Islet of Langerhans (tissue), 1 donor: ENCODE measurements around the gene DUSP16.
"Not testable (repeated sequence)": the region's sequence is repeated elsewhere in the genome, so short reads cannot be mapped to it uniquely, and the experiment has no call there.

ENCODE experiments used
- FAIRE-seq: peaks from one replicate; lab custom pipeline; 2011; peaks lifted over from hg19 to GRCh38; lab: Jason Lieb, UNC

DUSP16 gene

GRCh38 chr12:12543959-12544358, 18.7 kb downstream of the DUSP16 start:
- FAIRE-seq = no peak

GRCh38 chr12:12542964-12543363, 19.7 kb downstream of the DUSP16 start:
- FAIRE-seq = no peak

GRCh38 chr12:12542286-12542685, 20.4 kb downstream of the DUSP16 start:
- no peak for FAIRE-seq

DNA sequence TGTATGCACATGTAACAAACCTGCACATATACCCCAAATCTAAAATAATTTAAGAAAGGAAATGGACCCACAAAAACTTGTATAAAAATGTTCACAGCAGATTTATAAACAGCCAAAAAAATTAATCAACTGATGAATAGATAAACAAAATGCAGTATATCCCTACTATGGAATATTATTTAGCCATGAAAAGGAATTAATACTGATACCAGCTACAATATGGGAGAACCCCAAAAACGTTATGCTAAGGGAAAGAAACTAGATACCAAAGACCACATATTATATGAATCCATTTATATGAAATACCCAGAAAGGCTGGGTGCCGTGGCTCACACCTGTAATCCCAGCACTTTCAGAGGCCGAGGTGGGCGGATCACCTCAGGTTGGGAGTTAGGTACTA, 20.9 kb downstream of the DUSP16 start:
- FAIRE-seq = no peak

DNA sequence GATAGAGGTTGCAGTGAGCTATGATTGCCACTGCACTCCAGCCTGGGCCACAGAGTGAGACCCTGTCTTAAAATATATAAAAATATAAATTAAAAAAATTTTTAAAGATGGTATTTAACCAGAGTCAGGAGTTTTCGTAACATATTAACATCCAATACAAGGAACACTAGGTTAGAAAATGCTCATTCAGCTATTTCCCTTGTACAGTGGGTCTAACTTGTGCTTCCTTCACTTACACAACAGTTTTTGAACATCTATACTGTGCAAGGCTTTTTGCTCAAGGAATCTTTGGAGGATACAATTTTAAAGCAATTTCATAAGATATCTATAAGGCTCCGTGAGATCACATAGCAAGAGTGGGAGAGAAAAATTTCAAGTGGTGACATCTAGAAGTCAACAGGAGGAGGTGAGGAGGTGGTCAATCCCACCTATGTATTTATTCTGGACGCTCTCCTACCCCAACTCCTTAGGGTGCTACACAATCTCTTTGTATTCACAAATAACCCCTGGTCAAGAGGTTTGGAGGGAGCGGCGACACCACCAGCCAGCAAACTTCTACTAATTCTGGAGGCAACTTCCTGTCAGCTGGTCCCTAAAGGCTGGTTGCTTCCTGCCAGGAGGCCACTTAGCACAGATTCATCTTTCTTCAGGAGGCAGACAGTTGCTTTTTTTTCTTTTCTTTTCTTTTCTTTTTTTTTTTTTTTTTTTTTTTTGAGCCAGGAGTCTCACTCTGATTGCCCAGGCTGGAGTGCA, 22.2 kb downstream of the DUSP16 start:
- no peak for FAIRE-seq

DNA sequence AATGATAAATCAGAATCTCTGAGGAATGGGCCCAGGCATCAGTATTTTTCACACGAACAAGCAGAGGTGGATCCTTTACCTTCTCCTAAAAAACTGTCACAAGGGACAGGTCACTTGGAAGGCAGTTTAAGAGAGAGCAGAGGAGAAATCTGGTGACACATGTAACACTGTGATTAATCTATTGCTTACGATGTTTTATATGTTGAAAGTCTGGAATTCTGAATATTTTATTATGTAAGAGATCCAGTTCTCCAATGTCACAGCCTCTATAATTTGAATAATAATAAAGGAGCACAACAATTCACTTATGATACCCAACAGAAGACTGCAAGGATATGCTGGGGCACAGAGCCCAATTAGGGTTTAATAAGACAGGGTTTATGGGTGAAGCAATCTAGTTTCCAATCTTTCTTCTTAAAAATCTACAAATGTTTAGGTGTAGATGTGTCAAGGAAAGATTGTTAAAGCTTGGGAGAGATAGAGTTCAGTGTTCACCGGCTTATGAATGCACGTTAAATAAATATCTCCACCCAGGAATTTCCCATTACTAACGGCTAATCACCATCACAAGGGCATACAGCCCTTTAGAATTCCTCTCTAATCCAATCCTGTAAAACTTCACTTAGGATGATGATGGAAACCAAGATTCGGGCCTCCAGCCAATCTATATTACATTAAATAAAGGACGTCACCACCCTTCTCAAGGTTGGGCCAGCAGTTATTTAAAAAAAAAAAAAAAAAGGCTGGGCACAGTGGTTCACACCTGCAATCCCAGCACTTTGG, 23.4 kb downstream of the DUSP16 start:
- FAIRE-seq = no peak

- FAIRE-seq = no peak
Measured at GRCh38 chr12:12538535-12538934, 24.1 kb downstream of the DUSP16 start.

- FAIRE-seq = no peak
Measured at GRCh38 chr12:12537421-12537820, 25.2 kb downstream of the DUSP16 start.

DNA sequence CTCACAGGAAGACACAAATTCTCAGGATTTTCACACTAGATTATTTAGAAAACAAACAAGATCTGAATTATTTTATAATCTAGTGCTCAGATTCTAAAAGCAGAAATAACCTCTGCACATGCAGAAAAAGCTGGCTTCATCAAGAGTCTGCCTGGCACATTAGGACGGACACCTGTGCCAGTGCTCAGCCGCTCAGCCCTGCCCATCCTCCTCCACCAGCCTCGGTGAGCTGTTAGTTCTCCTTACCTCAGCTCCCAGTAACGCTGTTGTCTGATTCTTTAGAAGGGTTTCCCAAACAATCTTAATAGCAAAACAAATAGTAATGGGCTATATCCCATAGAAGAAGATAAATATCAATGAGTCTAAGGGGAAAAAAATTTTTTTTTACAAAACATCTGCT, 27.7 kb downstream of the DUSP16 start:
- no peak for FAIRE-seq

DNA sequence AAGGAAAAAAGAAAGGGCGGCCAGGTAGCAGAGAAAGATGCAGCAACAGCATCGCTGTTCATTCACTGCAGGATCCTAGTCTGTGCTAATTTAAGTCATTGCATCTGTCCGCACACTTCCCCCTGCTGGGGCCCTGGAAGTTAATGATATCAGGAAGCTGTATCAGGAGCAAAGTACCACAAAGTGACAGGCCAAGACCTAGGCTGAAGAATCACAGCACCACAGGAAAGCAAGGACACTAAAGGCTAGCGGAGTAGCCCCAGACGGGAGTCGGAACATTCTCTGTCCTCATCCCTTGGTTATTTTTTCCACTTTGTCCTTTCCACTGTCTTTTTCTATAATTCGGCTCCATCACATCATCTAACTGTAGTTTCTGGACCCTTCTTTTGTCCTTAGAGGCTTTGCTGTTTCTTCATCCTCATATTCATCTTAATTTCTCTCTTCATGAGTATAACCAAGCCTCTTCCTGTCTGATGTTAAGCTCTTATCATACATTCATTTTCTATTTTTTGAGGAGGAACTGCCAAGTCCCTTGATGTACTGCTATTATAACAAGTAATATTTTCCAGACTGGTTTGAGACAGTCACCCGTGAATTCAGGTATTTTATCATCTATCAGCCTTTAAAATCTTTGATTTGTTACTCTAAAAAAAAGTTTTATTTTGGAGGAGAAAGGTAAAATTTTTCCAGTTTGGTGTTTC, 28.3 kb downstream of the DUSP16 start:
- peak; percentile 45 for FAIRE-seq

DNA sequence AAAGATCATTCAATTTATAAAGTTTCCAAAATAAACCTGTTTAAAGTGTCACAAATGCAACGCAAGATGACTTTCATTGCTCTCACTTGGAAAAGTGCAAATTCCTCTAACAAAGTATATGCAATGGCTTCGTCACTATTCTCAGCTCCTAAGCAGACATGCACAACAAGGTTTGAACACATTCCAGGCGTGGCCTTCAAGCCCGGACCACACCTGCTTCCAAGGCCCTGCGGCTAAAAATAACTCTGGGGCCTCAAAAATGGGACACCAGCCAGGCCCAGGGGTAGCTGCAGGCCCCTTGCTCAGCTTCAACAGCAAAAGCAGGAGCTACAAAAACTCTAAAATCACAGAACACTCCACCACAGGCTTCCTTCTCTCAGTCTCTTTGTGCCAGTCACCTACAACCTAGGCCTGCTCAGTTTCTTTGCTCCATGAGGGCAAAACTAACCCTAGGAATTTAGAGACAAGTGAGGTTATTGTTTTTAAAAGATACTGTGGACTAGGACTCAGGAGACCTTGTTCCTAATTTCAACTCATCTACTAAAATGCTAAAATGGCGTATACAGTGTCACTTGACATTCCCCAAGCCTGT, 29.3 kb downstream of the DUSP16 start:
- peak; percentile 85 for FAIRE-seq

- no peak for FAIRE-seq
Measured at GRCh38 chr12:12531194-12531593, 31.5 kb downstream of the DUSP16 start.

GRCh38 chr12:12529783-12530421, 32.8 kb downstream of the DUSP16 start:
- no peak for FAIRE-seq

- no peak for FAIRE-seq
Measured at GRCh38 chr12:12528361-12529270, 34.0 kb downstream of the DUSP16 start.

DNA sequence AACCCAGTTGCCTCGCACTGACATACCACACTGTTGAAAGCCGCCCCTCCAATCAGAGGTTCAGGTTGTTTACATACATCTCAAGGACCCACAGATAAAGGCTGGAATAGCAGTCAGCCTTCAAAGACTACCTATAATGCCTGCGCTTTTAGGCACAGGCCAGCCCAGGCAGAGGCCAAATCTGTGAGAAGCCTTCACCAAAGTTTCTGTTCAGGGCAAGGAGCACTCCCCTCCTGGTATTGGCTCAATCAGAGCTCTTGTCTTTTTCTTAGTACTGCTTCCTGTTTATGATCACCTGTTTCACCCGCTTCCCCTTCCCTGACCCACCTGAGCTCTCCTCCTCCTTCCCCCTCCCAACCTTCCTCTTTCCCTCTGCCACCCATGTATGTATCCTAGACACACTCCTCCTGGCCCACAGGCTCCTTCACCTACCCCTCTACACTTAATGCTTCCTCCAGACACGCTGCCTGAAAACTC, 34.8 kb downstream of the DUSP16 start:
- FAIRE-seq = no peak

GRCh38 chr12:12524128-12524527, 38.5 kb downstream of the DUSP16 start:
- FAIRE-seq = no peak

- no peak for FAIRE-seq
Measured at GRCh38 chr12:12523229-12523628, 39.4 kb downstream of the DUSP16 start.

DNA sequence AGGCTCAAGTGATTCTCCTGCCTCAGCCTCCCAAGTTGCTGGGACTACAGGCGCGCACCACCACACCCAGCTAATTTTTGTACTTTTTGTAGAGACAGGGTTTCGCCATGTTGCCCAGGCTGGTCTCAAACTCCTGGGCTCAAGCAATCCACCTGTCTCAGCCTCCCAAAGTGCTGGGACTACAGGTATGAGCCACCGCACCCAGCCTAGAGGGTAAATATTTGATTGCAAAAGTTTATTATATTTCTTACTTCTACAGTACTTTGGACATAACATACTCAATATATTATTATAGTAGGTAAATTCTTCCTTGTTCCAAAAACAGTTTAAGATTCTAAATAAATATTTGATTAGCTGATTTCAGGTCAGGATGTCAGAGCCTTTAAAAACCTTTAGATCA, 40.0 kb downstream of the DUSP16 start:
- FAIRE-seq = not testable (repeated sequence)

- FAIRE-seq = no peak
Measured at GRCh38 chr12:12521888-12522287, 40.8 kb downstream of the DUSP16 start.

DNA sequence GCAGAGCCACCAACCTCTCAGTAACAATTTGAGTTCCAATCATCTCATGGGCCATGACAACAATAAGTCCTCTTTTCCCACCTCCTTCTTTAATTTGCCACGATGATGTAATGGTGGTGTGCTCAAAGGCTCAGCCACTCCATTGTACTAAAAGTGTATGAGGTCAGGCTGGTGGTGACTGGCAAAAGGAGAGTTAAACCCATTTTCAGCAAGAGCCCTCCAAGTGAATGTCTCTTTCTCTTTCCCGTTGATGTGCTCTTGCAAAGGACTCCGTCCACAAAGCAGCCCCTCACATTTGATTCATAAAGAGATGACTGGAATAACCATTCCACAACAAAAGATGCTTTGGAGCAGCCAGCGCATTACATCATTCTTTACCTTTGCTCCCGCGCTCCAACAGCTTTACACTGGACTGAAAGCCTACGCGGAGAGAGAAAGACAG, 41.6 kb downstream of the DUSP16 start:
- no peak for FAIRE-seq

GRCh38 chr12:12520273-12520672, 42.4 kb downstream of the DUSP16 start:
- FAIRE-seq = peak; percentile 56
